ENCODE results near the gene PRICKLE1.

PRICKLE1 gene

DNA sequence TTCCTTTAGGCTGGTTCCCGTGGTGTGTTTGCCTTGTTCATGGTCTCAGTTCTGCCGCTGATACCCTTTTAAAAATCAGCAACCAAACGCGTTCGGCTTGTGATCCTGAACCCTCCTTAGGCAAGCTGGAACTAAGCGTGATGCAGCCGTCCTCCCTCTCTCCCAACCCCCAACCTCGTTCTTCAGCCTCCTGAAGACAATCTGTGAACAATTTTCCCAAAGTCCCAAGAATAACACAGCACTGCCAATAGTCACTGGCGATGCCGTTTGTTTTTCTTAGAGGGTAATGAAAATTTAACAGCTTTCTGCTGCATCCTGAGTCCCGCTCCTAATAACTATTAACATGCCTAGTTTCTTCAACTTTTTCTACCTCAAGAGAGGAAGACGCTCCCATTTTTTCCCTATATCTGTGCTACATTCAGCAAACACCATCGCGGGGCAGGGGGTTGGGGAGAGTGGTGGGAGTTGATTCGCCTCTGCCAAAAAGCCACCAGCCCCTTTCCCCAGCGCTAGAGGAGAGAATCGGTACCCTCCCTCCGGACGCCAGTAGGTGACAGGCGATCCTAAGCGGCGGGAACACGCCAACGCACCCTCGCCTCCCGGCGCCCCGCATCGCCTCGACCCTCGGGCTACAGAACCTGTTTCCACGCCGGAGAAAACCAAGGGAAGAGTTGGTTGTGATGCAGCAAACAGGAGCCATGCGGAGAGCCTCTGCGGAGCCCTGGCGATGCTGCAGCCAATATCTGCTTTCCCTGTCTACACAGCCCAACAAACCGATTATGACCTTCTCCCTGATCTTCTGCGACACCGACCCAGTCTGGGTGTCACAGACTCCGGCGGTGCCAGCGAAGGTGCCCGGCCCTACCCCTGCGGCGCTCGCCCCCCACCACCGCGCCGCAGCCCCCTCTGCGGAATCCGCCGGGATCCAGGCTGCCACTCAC is 752 bp downstream of the PRICKLE1 start:
- FAIRE-seq, result no peak

- no peak for FAIRE-seq
These were observed 1.7 kb downstream of the PRICKLE1 start for GRCh38 chr12:42587601-42588523.

DNA sequence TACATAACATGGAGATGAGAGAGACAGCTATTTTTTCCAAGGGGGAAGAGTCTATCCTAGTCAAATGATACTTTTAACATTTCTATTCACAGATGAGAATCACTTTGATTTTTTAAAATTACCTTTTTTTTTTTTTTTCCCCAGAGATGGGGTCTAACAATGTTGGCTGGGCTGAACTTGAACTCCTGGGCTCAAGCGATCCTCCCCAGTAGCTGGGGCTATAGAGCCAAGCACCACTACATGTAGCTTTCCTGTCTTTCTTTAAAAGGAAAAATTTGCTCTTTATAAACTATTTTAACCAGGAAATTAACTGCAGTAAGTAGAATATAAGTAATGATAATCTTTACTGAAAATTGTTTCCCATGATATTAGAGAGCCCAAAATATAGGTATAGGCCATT is 3.3 kb downstream of the PRICKLE1 start:
- FAIRE-seq, result peak; percentile 81

DNA sequence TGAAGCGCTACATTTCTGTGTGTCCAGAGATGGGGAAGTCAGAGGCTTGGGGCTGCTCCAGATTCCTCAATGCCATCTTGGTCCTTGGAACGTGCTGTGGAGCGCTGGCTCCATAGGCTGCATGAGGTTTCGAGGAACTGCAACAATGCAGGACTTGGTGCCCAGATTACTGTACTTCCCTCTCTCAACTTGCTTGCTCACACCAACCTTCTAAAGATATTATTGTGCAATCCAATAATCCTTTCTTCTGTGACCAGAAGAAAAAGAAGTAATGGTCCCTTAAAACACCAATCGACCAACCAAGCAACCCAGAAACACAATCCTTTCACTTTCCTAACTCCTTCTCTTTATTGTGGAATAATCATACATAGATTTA is 3.7 kb downstream of the PRICKLE1 start:
- no peak for FAIRE-seq

- no peak for FAIRE-seq
These were observed 4.2 kb downstream of the PRICKLE1 start for GRCh38 chr12:42585154-42585840.

GRCh38 chr12:42584651-42585111 is 4.9 kb downstream of the PRICKLE1 start:
- no peak for FAIRE-seq

- no peak for FAIRE-seq
These were observed 6.5 kb downstream of the PRICKLE1 start for GRCh38 chr12:42583016-42583415.

DNA sequence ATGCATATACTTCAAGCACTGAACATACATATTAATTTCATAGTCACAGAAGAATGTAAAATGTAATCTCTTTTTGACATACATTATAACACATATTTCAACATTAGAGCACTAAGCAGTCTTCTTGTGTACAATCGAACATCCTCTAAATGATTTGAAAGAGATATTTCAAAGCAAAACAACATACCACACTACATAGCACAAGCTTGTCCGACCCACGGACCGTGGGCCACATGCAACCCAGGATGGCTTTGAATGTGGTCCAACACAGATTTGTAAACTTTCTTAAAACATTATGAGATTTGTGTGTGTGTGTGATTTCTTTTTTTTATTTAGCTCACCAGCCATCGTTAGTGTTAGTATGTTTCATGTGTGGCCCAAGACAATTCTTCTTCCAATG is 7.0 kb downstream of the PRICKLE1 start:
- FAIRE-seq, result no peak

- no peak for FAIRE-seq
These were observed 7.5 kb downstream of the PRICKLE1 start for GRCh38 chr12:42582050-42582449.

GRCh38 chr12:42576374-42576773 is 13.2 kb downstream of the PRICKLE1 start:
- FAIRE-seq, result peak; percentile 56

GRCh38 chr12:42575717-42576116 is 13.8 kb downstream of the PRICKLE1 start:
- no peak for FAIRE-seq

DNA sequence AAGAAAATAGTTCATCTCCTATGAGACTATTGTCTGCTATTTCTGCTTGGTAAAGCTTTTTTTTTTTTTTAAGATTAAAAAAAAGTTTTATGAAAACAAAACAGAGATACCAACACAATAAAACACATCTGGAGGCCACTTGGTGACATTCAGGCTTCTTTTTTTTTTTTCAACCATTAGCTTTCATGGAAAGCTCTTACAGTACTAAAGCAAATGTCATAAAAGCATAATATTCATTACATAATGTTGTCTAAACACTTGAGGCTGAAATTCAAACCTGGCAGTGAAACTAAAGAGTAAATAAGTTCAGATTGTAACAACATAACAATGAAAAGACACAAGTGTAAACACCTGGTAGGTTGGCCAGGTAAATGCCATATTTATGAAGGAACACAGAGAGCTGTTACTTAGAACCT is 14.7 kb downstream of the PRICKLE1 start:
- FAIRE-seq, result no peak

- no peak for FAIRE-seq
These were observed 18.1 kb downstream of the PRICKLE1 start for GRCh38 chr12:42571327-42572009.

DNA sequence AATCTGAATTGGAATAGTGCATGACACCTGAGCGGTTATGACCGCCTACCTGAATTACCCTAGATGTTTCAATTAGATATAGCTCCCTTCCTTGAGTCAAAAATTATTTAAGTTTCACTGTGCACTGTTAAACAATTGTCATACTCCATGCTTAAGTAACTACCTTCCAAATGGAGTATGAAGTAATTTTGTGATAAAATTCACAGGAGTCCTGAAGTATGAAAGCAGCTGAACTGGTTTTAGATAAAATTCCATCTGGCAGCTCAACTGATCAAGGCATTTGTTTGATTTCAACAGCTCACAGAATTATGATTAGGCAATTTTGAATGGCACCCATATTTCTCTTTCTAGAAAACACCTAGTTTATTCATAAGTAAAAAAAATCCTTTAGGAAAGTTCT is 19.5 kb downstream of the PRICKLE1 start:
- FAIRE-seq, result no peak

DNA sequence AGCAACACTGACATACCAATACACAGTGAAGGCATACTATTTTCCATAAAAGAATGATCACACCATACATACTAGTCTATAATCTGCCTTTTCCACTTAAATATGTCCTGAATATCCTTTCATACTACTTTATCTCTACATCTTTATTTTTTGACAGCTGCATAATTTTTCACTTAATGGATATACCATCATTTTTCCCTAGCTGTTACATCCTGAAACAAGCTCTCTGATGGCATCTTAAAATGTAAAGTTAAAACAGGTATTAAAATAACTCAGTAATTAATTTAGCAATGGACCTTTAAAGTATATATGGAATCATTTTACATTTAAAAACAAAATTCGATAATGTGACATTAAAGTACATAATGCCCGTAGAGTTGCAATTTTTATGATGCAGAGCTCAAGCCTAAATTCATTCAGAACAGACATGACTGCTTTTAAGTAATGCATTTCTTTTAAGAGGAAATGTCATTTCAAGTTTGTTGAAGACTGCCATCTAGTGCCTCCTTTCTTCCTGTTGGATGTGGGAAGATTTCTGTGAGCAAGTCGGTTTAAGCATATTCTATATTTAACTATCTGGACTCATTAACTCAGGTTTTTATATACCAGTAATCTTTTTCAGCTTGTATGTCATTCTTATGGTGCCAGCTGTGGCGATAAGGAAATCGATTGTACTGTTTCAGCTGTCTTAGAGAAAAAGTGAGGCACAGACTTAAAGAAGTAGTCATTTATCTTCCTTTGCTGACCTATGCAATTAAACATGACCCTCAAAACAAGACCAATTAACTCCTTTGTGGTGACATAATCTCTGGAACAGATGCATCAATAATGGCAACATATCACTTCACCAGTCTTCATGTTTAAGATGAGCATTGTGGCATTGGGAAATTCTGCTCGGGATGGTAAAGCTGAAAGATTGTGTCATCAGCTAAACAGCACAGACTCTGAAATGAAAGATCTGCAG is 20.3 kb downstream of the PRICKLE1 start:
- peak; percentile 68 for FAIRE-seq

DNA sequence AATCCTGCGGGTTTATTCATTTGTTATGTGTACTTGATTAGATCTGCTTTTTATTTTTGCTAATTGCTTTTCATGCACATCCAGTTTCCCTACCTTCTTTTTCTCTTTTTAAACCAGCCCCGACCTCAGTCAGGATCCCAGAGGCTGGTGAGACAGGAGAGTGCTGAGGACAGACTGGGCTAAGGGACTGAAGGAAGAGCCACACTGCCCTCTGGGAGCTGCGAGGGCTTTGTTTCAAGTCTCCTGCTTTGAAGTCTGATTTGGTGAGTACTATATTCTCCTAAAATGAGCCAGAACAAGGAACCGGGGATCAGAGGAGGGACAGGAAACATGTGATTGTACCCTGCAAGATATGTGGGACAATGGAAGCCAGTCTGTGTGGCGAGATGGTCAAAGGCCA is 23.9 kb downstream of the PRICKLE1 start:
- FAIRE-seq, result no peak

GRCh38 chr12:42564996-42565395 is 24.6 kb downstream of the PRICKLE1 start:
- FAIRE-seq, result no peak

DNA sequence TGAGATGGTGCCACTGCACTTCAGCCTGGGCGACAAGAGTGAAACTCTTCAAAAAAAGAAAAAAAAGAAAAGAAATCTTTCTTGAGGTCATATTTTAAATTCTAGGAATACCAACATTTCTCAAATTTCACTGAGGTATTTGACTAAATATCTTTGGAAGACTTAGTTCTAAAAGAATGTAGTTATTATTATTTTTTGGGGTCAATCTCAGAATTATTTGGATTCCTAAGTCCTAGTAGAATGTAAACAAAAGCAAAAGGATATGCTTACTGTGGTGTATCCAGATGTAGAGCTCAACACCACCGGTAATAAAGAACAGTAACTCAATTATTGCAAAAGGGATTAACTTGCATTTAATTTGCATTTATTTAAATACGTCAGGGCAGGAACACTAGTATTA is 25.0 kb downstream of the PRICKLE1 start:
- FAIRE-seq, result no peak

DNA sequence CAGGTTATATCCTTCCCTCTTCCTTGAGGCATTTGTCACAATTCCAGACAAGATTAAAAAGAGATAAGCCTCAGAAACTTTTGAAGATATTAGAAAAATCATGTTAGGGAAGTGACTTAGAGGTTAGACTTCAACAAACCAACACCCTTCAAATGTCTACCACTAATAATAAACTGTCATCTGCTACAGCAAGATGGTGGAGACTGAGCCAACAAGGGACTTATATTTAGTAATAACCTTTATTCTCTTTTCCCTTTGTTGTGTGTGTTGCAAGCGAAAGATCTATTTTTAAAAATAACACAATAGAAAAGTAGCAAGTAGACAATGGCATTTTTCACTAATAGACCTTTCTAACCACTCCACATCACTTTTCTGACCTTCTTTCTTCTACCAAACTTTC is 28.6 kb downstream of the PRICKLE1 start:
- FAIRE-seq, result no peak

DNA sequence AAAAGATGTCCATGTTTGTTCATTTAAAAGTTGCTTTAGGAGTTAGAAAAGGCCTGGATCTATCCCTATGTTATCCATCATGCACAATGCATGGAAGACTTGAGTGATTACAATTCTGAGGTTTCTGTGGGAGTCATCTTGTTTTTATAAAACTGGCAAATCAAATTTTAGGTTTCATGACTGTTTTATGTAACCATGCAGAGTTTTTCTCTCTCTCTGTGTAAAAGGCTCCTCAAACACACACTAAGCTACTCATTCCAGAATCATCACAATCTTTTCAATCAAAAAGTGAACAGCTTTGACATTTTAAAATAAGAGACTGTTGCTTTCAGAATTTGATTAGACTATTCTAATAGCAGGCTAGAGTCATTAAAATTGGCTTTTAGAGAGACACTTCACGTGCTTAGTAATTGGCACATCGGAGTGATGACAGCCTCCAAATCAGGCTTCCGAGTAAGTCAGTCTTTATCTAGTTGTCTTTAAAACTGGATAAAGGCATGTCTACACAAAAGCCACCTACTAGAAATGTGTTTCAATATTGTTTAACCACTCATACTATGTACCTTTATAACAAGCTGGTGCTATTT is 31.9 kb downstream of the PRICKLE1 start:
- FAIRE-seq, result no peak

DNA sequence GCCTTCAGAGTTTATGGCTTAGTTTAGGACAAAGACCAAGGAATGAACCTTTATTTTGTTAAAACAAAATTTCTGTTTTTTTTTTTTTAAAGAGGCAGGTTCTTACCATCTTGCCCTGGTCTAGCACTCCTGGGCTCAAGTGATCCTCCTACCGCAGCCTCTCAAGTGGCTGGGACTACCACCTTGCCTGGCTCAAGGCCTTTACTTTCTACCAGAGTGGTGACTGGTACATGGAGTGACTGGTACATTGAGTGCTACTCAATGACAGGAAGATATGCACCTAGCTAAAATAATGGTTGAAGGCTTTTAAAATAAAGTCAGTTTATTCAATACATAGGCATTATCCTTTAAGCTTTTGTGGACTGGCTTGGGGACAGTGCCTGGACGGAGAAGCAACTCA is 32.6 kb downstream of the PRICKLE1 start:
- no peak for FAIRE-seq

Data from islet of Langerhans (tissue), 1 donor.